T-helper 17 cell (primary cell): ENCODE results near the gene CTNNBIP1. TPM values are rescaled to one million over a fixed set of nuclear protein-coding genes. Genes with fewer than 3 reads are reported as not detected.
"Not testable (repeated sequence)": the region's sequence is repeated elsewhere in the genome, so short reads cannot be mapped to it uniquely, and the experiment has no call there.

Experiments
- ATAC-seq: fragments of 150-1000 bp; cut with Tn5 transposase; 2 replicates; pipeline ENCODE4 v1.10.0; 2021; ENCODE audit warnings: mild to moderate bottlenecking, moderate library complexity
- DNase-seq, 3 donors: peaks; one replicate each; pipeline versions ENCODE4 v3.0.0 to v3.0.0-alpha.2; 2020 to 2021
- H3K9me3 ChIP-seq: one replicate; pipeline ENCODE4 v1.7.0; 2013; ENCODE audit warnings: low read length, mild to moderate bottlenecking; ENCODE audit not compliant: control insufficient read depth, poor library complexity, severe bottlenecking
- H3K27ac Mint-ChIP-seq: one replicate; pipeline ENCODE4 v1.8.0; 2022; ENCODE audit warnings: mild to moderate bottlenecking, moderate library complexity, mixed read lengths
- H3K27me3 Mint-ChIP-seq: one replicate; pipeline ENCODE4 v1.8.0; 2022; ENCODE audit warnings: mixed read lengths
- H3K36me3 Mint-ChIP-seq: one replicate; pipeline ENCODE4 v1.8.0; 2022; ENCODE audit warnings: low read depth, mixed read lengths
- H3K4me1 Mint-ChIP-seq: one replicate; pipeline ENCODE4 v1.8.0; 2022; ENCODE audit warnings: mild to moderate bottlenecking, mixed read lengths
- H3K4me3 Mint-ChIP-seq: one replicate; pipeline ENCODE4 v1.8.0; 2022; ENCODE audit warnings: mild to moderate bottlenecking, moderate library complexity, mixed read lengths
- total RNA-seq, 4 donors: library from RNA in 2 of 4; stranded (reverse) in 2 of 4; gene quantifications; one replicate each; pipeline ENCODE4 v1.2.3 and lab custom pipeline; 2022 to 2026

CTNNBIP1 gene
- total RNA-seq, 2 donors from 2014 or later: 9.2 to 10.5 TPM

DNA sequence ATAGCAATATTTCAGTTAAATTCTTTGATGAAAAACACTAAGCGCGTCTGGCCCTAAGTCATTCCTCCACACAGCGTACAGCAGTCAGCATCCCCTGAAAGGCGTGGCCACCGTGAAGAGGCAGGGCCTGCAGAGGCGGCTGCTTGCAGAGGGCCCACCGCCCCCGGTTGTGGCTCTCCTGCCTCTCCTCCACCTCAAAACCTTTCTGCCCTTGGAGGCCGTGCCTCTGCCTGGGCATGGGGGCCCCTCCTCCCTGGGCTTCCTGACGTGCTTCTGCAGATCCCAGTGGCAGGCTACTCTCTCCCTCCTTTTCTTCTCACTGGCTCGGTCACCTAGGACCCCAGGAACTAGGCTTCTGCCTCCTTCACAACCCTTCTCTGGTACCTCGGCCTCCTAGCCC is 102.5 kb downstream of the CTNNBIP1 start:
- no peaks in the 10 kb centered on the region for H3K9me3 ChIP-seq
- Mint-ChIP-seq H3K4me1 (peaks cover 38% of the 10 kb centered on the region), H3K4me3 (no peak overlapping the region), H3K36me3 (no peaks in the 10 kb centered on the region), H3K27ac (peak overlapping the region; percentile 91), H3K27me3 (no peaks in the 10 kb centered on the region)
- no peak for ATAC-seq
- no peak for DNase-seq

GRCh38 chr1:9805972-9806371 is 104.1 kb downstream of the CTNNBIP1 start:
- not testable (repeated sequence) for H3K36me3 Mint-ChIP-seq, H3K4me3 Mint-ChIP-seq, ATAC-seq, H3K27me3 Mint-ChIP-seq, DNase-seq, H3K27ac Mint-ChIP-seq, H3K9me3 ChIP-seq
- H3K4me1 Mint-ChIP-seq: peaks cover 42% of the 10 kb centered on the region

DNA sequence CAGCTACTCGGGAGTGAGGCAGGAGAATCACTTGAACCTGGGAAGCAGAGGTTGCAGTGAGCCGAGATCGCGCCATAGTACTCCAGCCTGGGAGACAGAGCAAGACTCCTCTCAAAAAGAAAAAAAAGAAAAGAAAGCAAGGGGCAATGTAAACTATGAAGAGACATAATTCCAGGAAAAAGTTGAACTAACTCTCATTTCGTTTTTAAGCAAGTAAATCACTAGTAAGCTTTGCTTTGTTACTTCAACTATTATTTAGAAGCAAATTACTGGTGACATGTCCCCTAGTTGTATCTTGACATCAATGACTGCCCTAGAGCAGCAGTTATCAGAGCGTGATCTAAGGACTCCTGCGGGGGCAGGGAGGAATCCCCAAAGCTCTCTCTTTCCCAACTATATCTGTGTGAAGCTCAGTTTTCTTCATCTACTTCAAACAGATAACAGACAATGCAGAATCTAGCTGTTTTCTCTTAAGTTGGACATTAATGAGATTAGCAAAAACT is 105.0 kb downstream of the CTNNBIP1 start:
- no peak for ATAC-seq
- Mint-ChIP-seq H3K4me1 (peaks cover 42% of the 10 kb centered on the region), H3K4me3 (no peak overlapping the region), H3K27me3 (no peaks in the 10 kb centered on the region), H3K36me3 (no peaks in the 10 kb centered on the region), H3K27ac (peak overlapping the region; percentile 61)
- no peaks in the 10 kb centered on the region for H3K9me3 ChIP-seq
- DNase-seq: no peak

DNA sequence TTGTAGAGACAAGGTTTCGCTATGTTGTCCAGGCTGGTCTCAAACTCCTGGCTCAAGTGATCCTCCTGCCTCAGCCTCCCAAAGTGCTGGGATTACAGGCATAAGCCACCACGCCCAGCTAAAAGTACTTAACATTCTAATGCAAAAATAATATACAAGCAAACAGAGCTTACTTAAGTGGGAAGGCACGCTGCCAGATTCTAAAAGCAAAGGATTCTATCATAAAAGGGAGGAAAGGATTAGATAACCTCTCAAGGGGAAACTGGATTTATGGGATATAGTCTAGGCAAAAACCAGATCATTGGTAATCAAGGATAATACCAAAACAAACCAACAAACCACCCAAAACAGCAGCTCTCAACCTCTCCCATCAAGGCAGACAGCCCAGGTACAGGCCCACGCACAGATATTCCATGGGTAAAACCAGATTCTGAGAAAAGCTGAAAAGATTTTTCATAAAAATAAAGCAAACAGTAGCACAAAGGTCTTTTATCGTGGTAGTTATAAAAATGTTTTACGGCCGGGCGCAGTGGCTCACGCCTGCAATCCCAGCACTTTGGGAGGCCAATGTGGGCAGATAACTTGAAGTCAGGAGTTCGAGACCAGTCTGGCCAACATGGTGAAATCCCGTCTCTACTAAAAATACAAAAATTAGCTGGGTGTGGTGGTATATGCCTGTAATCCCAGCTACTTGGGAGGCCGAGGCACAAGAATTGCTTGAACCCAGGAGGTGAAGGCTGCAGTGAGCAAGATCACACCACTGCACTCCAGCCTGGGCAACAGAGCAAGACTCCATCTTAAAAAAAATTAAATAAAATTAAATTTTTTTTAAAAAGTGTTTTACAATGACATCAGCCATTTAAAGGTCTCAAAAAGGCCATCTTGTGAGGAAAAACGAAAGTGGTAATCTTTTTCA is 106.8 kb downstream of the CTNNBIP1 start:
- not testable (repeated sequence) for DNase-seq, H3K9me3 ChIP-seq, H3K36me3 Mint-ChIP-seq, H3K4me3 Mint-ChIP-seq, H3K27me3 Mint-ChIP-seq, ATAC-seq
- H3K27ac Mint-ChIP-seq: peak overlapping the region; percentile 2
- peaks cover 38% of the 10 kb centered on the region for H3K4me1 Mint-ChIP-seq

DNA sequence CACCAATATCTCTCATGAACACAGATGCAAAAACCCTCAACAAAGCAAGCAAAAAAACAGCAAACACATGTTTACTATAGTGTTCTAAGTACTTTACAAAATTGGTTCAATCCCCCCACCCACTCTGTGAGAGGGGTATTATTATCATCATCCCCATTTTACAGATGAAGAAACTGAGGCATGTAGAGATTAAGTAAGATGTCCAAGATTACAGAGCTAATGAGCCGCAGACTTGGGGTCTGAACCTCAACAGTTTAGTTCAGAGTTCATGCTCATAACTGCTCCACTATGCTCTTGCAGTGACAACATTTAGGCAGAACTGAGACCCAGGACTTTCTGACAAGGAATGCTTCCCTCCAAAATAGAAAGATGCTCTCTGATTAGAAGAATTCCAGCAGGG is 108.2 kb downstream of the CTNNBIP1 start:
- Mint-ChIP-seq H3K4me3 (peak overlapping the region; percentile 3), H3K27me3 (no peaks in the 10 kb centered on the region), H3K27ac (no peak overlapping the region), H3K4me1 (peaks cover 44% of the 10 kb centered on the region), H3K36me3 (no peaks in the 10 kb centered on the region)
- DNase-seq (no peak), ATAC-seq (no peak)
- H3K9me3 ChIP-seq: no peaks in the 10 kb centered on the region

Other genes starting within 250 kb of the CTNNBIP1 start
- 10 to 100 TPM; 86.3 to 91.5 TPM for gene CLSTN1, start 86.3 kb downstream of the CTNNBIP1 start, total RNA-seq
- gene LZIC, start 33.1 kb upstream of the CTNNBIP1 start, total RNA-seq: 10 to 100 TPM; 19.6 to 19.7 TPM
- 1 to 10 TPM; 2.4 to 2.9 TPM for gene NMNAT1, start 33.2 kb upstream of the CTNNBIP1 start, total RNA-seq
- 1 to 10 TPM in 1 of 2 donors, not detected in 1; 1.1 TPM for gene RBP7, start 87.0 kb upstream of the CTNNBIP1 start, total RNA-seq
- 10 to 100 TPM; 34.3 to 36.8 TPM for gene UBE4B, start 122.7 kb upstream of the CTNNBIP1 start, total RNA-seq